Progenitor cell of endocrine pancreas (in vitro differentiated cells): ENCODE results near the gene MYO1H. TPM values are rescaled to one million over a fixed set of nuclear protein-coding genes. Genes with fewer than 3 reads are reported as not detected.

ENCODE experiments used
- DNase-seq: peaks from one replicate; pipeline ENCODE4 v3.0.0; 2021; ENCODE audit warnings: low spot score; ENCODE audit not compliant: unreplicated experiment
- H3K27ac Mint-ChIP-seq: 2 replicates; pipeline ENCODE4 v1.8.0; 2021; ENCODE audit warnings: mild to moderate bottlenecking, moderate library complexity, mixed read lengths
- H3K27me3 Mint-ChIP-seq: 2 replicates; pipeline ENCODE4 v1.8.0; 2021; ENCODE audit warnings: mixed read lengths
- H3K36me3 Mint-ChIP-seq: 2 replicates; pipeline ENCODE4 v1.8.0; 2022; ENCODE audit warnings: mixed read lengths; ENCODE audit not compliant: insufficient read depth
- H3K4me1 Mint-ChIP-seq: 2 replicates; pipeline ENCODE4 v1.8.0; 2021; ENCODE audit warnings: low read depth, mixed read lengths
- H3K4me3 Mint-ChIP-seq: 2 replicates; pipeline ENCODE4 v1.8.0; 2021; ENCODE audit warnings: low read depth, mild to moderate bottlenecking, moderate library complexity, mixed read lengths
- H3K9me3 Mint-ChIP-seq: 2 replicates; pipeline ENCODE4 v1.8.0; 2021; ENCODE audit warnings: low read depth, mixed read lengths
- CTCF ChIP-seq: fragments of 200-600 bp; sonication (generic); IDR thresholded peaks from one replicate; pipeline ENCODE4 v1.5.0; 2021; ENCODE audit warnings: antibody characterized with exemption, mild to moderate bottlenecking; ENCODE audit not compliant: unreplicated experiment
- total RNA-seq: library from RNA; stranded (reverse); gene quantifications from 2 replicates; pipeline ENCODE4 v1.2.1, GENCODE V29; 2021

Gene MYO1H
- total RNA-seq, 1 donor from 2014 or later, result 0.77 TPM

- Mint-ChIP-seq H3K4me3 (no peak overlapping the region), H3K36me3 (no peaks in the 10 kb centered on the region), H3K4me1 (no peaks in the 10 kb centered on the region), H3K27me3 (peaks cover 14% of the 10 kb centered on the region), H3K9me3 (peaks cover 5% of the 10 kb centered on the region), H3K27ac (no peak overlapping the region)
- TF ChIP-seq CTCF, result no peak
- DNase-seq, result no peak
Observed at GRCh38 chr12:109383240-109383639, 35.5 kb downstream of the MYO1H start.

- H3K4me1 Mint-ChIP-seq, result no peaks in the 10 kb centered on the region
- no peak overlapping the region for H3K4me3 Mint-ChIP-seq
- no peaks in the 10 kb centered on the region for H3K36me3 Mint-ChIP-seq
- H3K9me3 Mint-ChIP-seq, result peaks cover 5% of the 10 kb centered on the region
- DNase-seq, result no peak
- TF ChIP-seq CTCF, result peak; percentile 73
- H3K27ac Mint-ChIP-seq, result no peak overlapping the region
- H3K27me3 Mint-ChIP-seq, result peaks cover 14% of the 10 kb centered on the region
Observed at GRCh38 chr12:109385339-109386058, 37.8 kb downstream of the MYO1H start.

GRCh38 chr12:109386059-109386433, 38.3 kb downstream of the MYO1H start:
- peaks cover 5% of the 10 kb centered on the region for H3K9me3 Mint-ChIP-seq
- peaks cover 15% of the 10 kb centered on the region for H3K27me3 Mint-ChIP-seq
- H3K4me1 Mint-ChIP-seq, result no peaks in the 10 kb centered on the region
- TF ChIP-seq CTCF, result no peak
- no peaks in the 10 kb centered on the region for H3K36me3 Mint-ChIP-seq
- no peak overlapping the region for H3K4me3 Mint-ChIP-seq
- no peak overlapping the region for H3K27ac Mint-ChIP-seq
- no peak for DNase-seq

GRCh38 chr12:109387425-109388166, 39.9 kb downstream of the MYO1H start:
- H3K4me3 Mint-ChIP-seq, result no peak overlapping the region
- peak; percentile 53 for TF ChIP-seq CTCF
- H3K4me1 Mint-ChIP-seq, result no peaks in the 10 kb centered on the region
- H3K36me3 Mint-ChIP-seq, result no peaks in the 10 kb centered on the region
- DNase-seq, result no peak
- peaks cover 5% of the 10 kb centered on the region for H3K9me3 Mint-ChIP-seq
- H3K27me3 Mint-ChIP-seq, result peaks cover 28% of the 10 kb centered on the region
- H3K27ac Mint-ChIP-seq, result no peak overlapping the region

GRCh38 chr12:109388167-109388563, 40.5 kb downstream of the MYO1H start:
- Mint-ChIP-seq H3K4me1 (no peaks in the 10 kb centered on the region), H3K4me3 (no peak overlapping the region), H3K27ac (no peak overlapping the region), H3K9me3 (peaks cover 5% of the 10 kb centered on the region), H3K27me3 (peaks cover 28% of the 10 kb centered on the region), H3K36me3 (no peaks in the 10 kb centered on the region)
- no peak for DNase-seq
- no peak for TF ChIP-seq CTCF
